Measurements from ENCODE around the gene ANAPC7.

ANAPC7 gene

DNA sequence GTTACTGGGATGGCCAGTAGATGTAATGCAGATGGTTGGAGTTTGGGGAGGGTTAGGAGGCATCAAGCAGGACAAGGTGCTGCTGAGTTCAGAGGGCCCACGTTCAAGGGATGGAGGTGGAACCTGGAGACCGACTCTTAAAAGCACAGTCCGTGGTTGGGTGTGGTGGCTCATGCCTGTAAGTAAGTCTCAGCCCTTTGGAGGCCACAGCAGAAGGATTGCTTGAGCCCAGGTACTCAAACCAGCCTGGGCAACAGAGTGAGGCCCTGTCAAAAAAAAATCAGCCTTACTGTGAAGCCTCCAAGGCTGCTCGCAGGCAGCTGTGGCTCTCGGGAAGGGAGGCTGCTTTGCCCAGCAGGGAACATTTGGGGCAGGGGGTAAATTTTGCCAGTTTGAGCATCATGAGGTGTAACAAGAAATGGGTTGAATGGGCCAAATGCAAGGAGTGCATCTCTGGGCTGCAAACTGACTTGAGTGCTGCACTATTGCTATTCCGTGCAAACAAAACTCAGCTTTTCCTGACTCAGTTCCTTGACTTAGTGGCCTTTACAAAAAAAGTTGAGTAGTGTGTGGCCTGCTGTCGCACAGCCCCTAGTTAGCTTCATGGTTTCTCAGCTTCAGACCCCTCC is 55.0 kb downstream of the ANAPC7 start:
- Histone ChIP-seq H3K4me1 (ENCODE audit: insufficient read depth, low read length, poor library complexity, severe bottlenecking) (no peaks in the 10 kb centered on the region), H2AFZ (ENCODE audit: low read length) (no peak overlapping the region), H3K36me3 (ENCODE audit: insufficient read depth, low read length) (peaks cover 65% of the 10 kb centered on the region), H3K9ac (ENCODE audit: low read depth, low read length, poor library complexity, severe bottlenecking) (no peak overlapping the region), H3K9me3 (ENCODE audit: insufficient read depth, low read depth, low read length) (no peaks in the 10 kb centered on the region), H3K27me3 (ENCODE audit: insufficient read depth, low read length, poor library complexity, severe bottlenecking) (no peaks in the 10 kb centered on the region), H3K79me2 (ENCODE audit: insufficient read depth, low read length) (no peaks in the 10 kb centered on the region), H3K4me2 (ENCODE audit: low read depth, low read length, poor library complexity, severe bottlenecking) (no peak overlapping the region), H4K20me1 (ENCODE audit: insufficient read depth, low read length, poor library complexity, severe bottlenecking) (no peaks in the 10 kb centered on the region), H3F3A (ENCODE audit: low read depth) (no peaks in the 10 kb centered on the region), H3K9me2 (replicated peaks; ENCODE audit: low read depth, low read length) (no peaks in the 10 kb centered on the region), H3K4me3 (ENCODE audit: low read length, poor library complexity, severe bottlenecking) (no peak overlapping the region)
- no peak for TF ChIP-seq EZH2phosphoT487 (IDR thresholded peaks at IDR 0.05; ENCODE audit: borderline replicate concordance)
- TF ChIP-seq, protein P1, sequence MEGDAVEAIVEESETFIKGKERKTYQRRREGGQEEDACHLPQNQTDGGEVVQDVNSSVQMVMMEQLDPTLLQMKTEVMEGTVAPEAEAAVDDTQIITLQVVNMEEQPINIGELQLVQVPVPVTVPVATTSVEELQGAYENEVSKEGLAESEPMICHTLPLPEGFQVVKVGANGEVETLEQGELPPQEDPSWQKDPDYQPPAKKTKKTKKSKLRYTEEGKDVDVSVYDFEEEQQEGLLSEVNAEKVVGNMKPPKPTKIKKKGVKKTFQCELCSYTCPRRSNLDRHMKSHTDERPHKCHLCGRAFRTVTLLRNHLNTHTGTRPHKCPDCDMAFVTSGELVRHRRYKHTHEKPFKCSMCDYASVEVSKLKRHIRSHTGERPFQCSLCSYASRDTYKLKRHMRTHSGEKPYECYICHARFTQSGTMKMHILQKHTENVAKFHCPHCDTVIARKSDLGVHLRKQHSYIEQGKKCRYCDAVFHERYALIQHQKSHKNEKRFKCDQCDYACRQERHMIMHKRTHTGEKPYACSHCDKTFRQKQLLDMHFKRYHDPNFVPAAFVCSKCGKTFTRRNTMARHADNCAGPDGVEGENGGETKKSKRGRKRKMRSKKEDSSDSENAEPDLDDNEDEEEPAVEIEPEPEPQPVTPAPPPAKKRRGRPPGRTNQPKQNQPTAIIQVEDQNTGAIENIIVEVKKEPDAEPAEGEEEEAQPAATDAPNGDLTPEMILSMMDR (conservative IDR thresholded peaks at IDR 0.05; ENCODE audit: low read length): no peak

DNA sequence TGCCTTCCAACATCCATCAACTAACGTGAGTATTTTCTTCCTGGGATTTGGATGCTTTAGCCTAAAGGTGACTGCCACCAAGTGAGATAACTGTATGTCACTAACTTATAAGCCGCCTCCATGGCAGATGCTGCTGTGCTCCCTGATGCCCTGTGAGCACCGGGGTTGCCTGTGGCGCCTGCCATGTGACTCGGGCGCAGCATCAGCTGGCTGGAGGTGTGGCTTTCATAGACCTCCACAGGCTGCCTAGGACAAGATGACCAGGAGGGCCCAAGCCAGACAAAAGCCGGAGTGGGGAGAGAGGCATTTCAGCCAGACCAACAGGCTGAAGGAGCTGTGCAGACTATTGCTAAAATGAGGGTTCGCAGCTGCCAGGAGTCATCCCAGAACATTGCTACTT is 55.7 kb downstream of the ANAPC7 start:
- peaks cover 72% of the 10 kb centered on the region for H3K36me3 ChIP-seq (ENCODE audit: insufficient read depth, low read length)
- H3K4me2 ChIP-seq (ENCODE audit: low read depth, low read length, poor library complexity, severe bottlenecking): no peak overlapping the region
- H3K27me3 ChIP-seq (ENCODE audit: insufficient read depth, low read length, poor library complexity, severe bottlenecking): no peaks in the 10 kb centered on the region
- H3K4me1 ChIP-seq (ENCODE audit: insufficient read depth, low read length, poor library complexity, severe bottlenecking): no peaks in the 10 kb centered on the region
- no peaks in the 10 kb centered on the region for H3K9me2 ChIP-seq (replicated peaks; ENCODE audit: low read depth, low read length)
- H3F3A ChIP-seq (ENCODE audit: low read depth): no peaks in the 10 kb centered on the region
- no peak overlapping the region for H2AFZ ChIP-seq (ENCODE audit: low read length)
- H3K79me2 ChIP-seq (ENCODE audit: insufficient read depth, low read length): no peaks in the 10 kb centered on the region
- H3K9me3 ChIP-seq (ENCODE audit: insufficient read depth, low read depth, low read length): no peaks in the 10 kb centered on the region
- H4K20me1 ChIP-seq (ENCODE audit: insufficient read depth, low read length, poor library complexity, severe bottlenecking): no peaks in the 10 kb centered on the region
- no peak overlapping the region for H3K4me3 ChIP-seq (ENCODE audit: low read length, poor library complexity, severe bottlenecking)
- H3K9ac ChIP-seq (ENCODE audit: low read depth, low read length, poor library complexity, severe bottlenecking): no peak overlapping the region
- TF ChIP-seq, protein P1 (conservative IDR thresholded peaks at IDR 0.05; ENCODE audit: low read length): no peak
- no peak for TF ChIP-seq EZH2phosphoT487 (IDR thresholded peaks at IDR 0.05; ENCODE audit: borderline replicate concordance)

DNA sequence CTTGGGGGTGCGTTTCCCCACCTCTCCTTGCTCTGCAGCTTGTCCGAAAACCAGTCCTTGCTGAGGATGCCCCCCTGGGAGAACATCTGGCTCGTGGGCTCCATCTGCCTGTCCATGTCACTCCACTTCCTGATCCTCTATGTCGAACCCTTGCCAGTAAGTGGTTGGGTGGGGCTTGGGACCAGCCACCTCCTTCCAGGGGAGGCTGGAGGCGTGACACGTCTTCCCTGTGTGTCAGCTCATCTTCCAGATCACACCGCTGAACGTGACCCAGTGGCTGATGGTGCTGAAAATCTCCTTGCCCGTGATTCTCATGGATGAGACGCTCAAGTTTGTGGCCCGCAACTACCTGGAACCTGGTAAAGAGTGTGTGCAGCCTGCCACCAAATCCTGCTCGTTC is 57.5 kb downstream of the ANAPC7 start:
- no peak overlapping the region for H3K4me2 ChIP-seq (ENCODE audit: low read depth, low read length, poor library complexity, severe bottlenecking)
- H4K20me1 ChIP-seq (ENCODE audit: insufficient read depth, low read length, poor library complexity, severe bottlenecking): no peaks in the 10 kb centered on the region

More for the DNA sequence above, 57.5 kb downstream of the ANAPC7 start:
- Histone ChIP-seq H3K79me2 (ENCODE audit: insufficient read depth, low read length) (no peaks in the 10 kb centered on the region), H3F3A (ENCODE audit: low read depth) (no peaks in the 10 kb centered on the region), H2AFZ (ENCODE audit: low read length) (no peak overlapping the region), H3K27me3 (ENCODE audit: insufficient read depth, low read length, poor library complexity, severe bottlenecking) (no peaks in the 10 kb centered on the region), H3K4me1 (ENCODE audit: insufficient read depth, low read length, poor library complexity, severe bottlenecking) (no peaks in the 10 kb centered on the region), H3K36me3 (ENCODE audit: insufficient read depth, low read length) (peaks cover 90% of the 10 kb centered on the region), H3K9ac (ENCODE audit: low read depth, low read length, poor library complexity, severe bottlenecking) (no peak overlapping the region), H3K9me3 (ENCODE audit: insufficient read depth, low read depth, low read length) (no peaks in the 10 kb centered on the region), H3K9me2 (replicated peaks; ENCODE audit: low read depth, low read length) (no peaks in the 10 kb centered on the region), H3K4me3 (ENCODE audit: low read length, poor library complexity, severe bottlenecking) (no peak overlapping the region)
- no peak for TF ChIP-seq EZH2phosphoT487 (IDR thresholded peaks at IDR 0.05; ENCODE audit: borderline replicate concordance)
- TF ChIP-seq, protein P1 (conservative IDR thresholded peaks at IDR 0.05; ENCODE audit: low read length): no peak

All from Loucy (cell line).